NT2/D1 (cell line): ENCODE data around the gene MPRIP.

Source experiments
- DNase-seq: peaks from one replicate; pipeline ENCODE4 v3.0.0-alpha.2; 2011; ENCODE audit warnings: low read depth, low spot score
- H3K27me3 ChIP-seq: 2 replicates; pipeline ENCODE4 v1.6.0; 2011; ENCODE audit warnings: mild to moderate bottlenecking; ENCODE audit not compliant: insufficient read length, insufficient read depth
- H3K36me3 ChIP-seq: 2 replicates; pipeline ENCODE4 v1.6.1; 2011; ENCODE audit warnings: mild to moderate bottlenecking, low read length, mixed read lengths; ENCODE audit not compliant: insufficient read depth, insufficient read length
- H3K4me1 ChIP-seq: 2 replicates; pipeline ENCODE4 v1.5.1; 2011; ENCODE audit not compliant: insufficient read depth, insufficient read length
- H3K4me3 ChIP-seq: 2 replicates; pipeline ENCODE4 v1.5.1; 2011; ENCODE audit warnings: low read depth; ENCODE audit not compliant: insufficient read length
- H3K9ac ChIP-seq: 2 replicates; pipeline ENCODE4 v1.6.0; 2011; ENCODE audit warnings: low read depth; ENCODE audit not compliant: insufficient read length
- H3K9me3 ChIP-seq: 2 replicates; pipeline ENCODE4 v1.5.1; 2011; ENCODE audit warnings: mild to moderate bottlenecking, low read length; ENCODE audit not compliant: insufficient read depth
- SUZ12 ChIP-seq: IDR thresholded peaks from 2 replicates; pipeline ENCODE4 v1.6.1; 2011; ENCODE audit not compliant: insufficient read length, insufficient read depth; ENCODE audit errors: extremely low read depth
- YY1 ChIP-seq: IDR thresholded peaks from 2 replicates; pipeline ENCODE4 v1.6.1; 2011; ENCODE audit not compliant: insufficient read length, insufficient read depth
- ZNF274 ChIP-seq: IDR thresholded peaks from 2 replicates; pipeline ENCODE4 v1.6.1; 2011; ENCODE audit warnings: mild to moderate bottlenecking, low read depth, low read length

MPRIP gene

GRCh38 chr17:17122781-17123483 lies 80.7 kb downstream of the MPRIP start:
- Histone ChIP-seq H3K9ac (no peak overlapping the region), H3K36me3 (peaks cover 14% of the 10 kb centered on the region), H3K4me1 (peaks cover 10% of the 10 kb centered on the region), H3K4me3 (no peak overlapping the region), H3K9me3 (no peaks in the 10 kb centered on the region), H3K27me3 (no peaks in the 10 kb centered on the region)
- DNase-seq = no peak
- TF ChIP-seq YY1 (no peak), ZNF274 (no peak), SUZ12 (no peak)

GRCh38 chr17:17124341-17124740 lies 82.1 kb downstream of the MPRIP start:
- DNase-seq = no peak

DNA sequence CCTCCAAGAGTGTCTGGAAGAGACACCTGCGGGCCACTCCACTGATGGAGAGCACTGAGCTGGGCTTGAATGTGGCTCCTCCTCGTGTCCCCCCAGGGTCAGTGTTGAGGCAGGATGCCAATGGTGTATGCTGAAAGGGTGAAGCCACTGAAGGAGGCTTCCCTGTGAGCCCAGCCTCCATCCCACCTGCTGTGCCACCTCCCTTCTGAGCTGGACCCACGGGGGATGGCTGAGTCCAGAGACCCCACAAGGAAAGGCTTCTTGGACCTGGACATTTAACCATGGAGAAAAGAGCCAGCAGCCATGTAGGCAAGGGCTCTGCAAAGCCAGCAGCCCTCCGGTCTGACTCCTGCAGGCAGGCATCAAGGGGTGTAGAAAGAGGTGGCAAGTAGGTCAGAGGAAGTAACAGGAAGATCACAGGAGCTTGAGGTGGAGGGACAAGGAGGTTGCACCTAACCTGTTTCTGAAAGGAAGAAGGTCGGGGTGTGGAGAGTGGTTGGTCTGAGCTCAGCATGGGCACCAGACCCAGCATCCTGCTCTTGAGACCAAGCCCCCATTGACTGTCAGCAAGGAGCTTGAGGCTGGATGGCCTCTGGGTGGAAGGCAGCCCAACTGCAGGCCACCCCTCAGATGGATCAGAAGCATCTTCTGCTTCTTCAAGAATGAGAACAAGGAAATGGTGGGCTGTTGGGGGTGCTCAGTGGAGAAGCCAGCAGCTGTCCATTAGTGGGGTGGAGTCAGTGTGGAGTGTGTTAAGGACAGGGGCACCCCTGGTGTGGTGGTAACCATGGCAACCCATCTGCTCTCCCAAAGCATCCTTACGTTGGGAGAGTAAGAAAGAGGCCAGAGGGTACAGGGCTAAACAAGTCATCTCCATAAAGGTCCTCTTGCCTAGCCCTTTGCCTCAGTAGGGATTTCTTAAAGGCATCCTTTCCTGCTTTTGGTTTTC lies 83.2 kb downstream of the MPRIP start:
- no peak overlapping the region for H3K4me3 ChIP-seq
- no peaks in the 10 kb centered on the region for H3K27me3 ChIP-seq
- H3K4me1 ChIP-seq = peaks cover 5% of the 10 kb centered on the region
- H3K9ac ChIP-seq = no peak overlapping the region
- no peak for DNase-seq
- TF ChIP-seq ZNF274 = no peak
- no peak for TF ChIP-seq YY1
- TF ChIP-seq SUZ12 = no peak
- H3K36me3 ChIP-seq = peaks cover 33% of the 10 kb centered on the region
- H3K9me3 ChIP-seq = no peaks in the 10 kb centered on the region

More at GRCh38 chr17:17124341-17124740, 82.1 kb downstream of the MPRIP start:
- no peaks in the 10 kb centered on the region for H3K9me3 ChIP-seq
- H3K4me1 ChIP-seq = peaks cover 7% of the 10 kb centered on the region
- TF ChIP-seq SUZ12 (no peak), YY1 (no peak), ZNF274 (no peak)
- no peaks in the 10 kb centered on the region for H3K27me3 ChIP-seq
- H3K36me3 ChIP-seq = peaks cover 26% of the 10 kb centered on the region
- H3K9ac ChIP-seq = no peak overlapping the region
- no peak overlapping the region for H3K4me3 ChIP-seq

- no peaks in the 10 kb centered on the region for H3K27me3 ChIP-seq
- no peaks in the 10 kb centered on the region for H3K9me3 ChIP-seq
- no peak overlapping the region for H3K9ac ChIP-seq
- TF ChIP-seq YY1 (no peak), ZNF274 (no peak), SUZ12 (no peak)
- H3K4me3 ChIP-seq = no peak overlapping the region
- peaks cover 41% of the 10 kb centered on the region for H3K36me3 ChIP-seq
- peaks cover 3% of the 10 kb centered on the region for H3K4me1 ChIP-seq
- no peak for DNase-seq
These were observed 84.2 kb downstream of the MPRIP start for GRCh38 chr17:17126131-17127110.

GRCh38 chr17:17127156-17127555 lies 84.9 kb downstream of the MPRIP start:
- no peak overlapping the region for H3K4me3 ChIP-seq
- no peak for TF ChIP-seq YY1
- no peak for TF ChIP-seq SUZ12
- no peak for TF ChIP-seq ZNF274
- no peaks in the 10 kb centered on the region for H3K27me3 ChIP-seq
- no peak overlapping the region for H3K9ac ChIP-seq
- no peaks in the 10 kb centered on the region for H3K9me3 ChIP-seq
- no peak for DNase-seq
- peaks cover 5% of the 10 kb centered on the region for H3K4me1 ChIP-seq
- H3K36me3 ChIP-seq = peaks cover 49% of the 10 kb centered on the region

GRCh38 chr17:17127730-17128291 lies 85.6 kb downstream of the MPRIP start:
- DNase-seq = no peak
- Histone ChIP-seq H3K27me3 (no peaks in the 10 kb centered on the region), H3K4me3 (no peak overlapping the region), H3K9me3 (no peaks in the 10 kb centered on the region), H3K4me1 (peaks cover 5% of the 10 kb centered on the region), H3K36me3 (peaks cover 55% of the 10 kb centered on the region), H3K9ac (no peak overlapping the region)
- TF ChIP-seq ZNF274 (no peak), SUZ12 (no peak), YY1 (no peak)
